HepG2 (cell line): ENCODE data around the gene SERAC1. TPM values are rescaled to one million over a fixed set of nuclear protein-coding genes. Genes with fewer than 3 reads are reported as not detected.
A peak's percentile ranks its signal among the peaks of the same experiment; 100 is the strongest.

ENCODE experiments used
- ATAC-seq: fragments of 200-7000 bp; cut with Tn5 transposase; 3 replicates; pipeline ENCODE4 v1.9.1; 2020; ENCODE audit warnings: mild to moderate bottlenecking, moderate library complexity
- BruUV-seq: library from RNA; stranded (reverse); fragments of 400-500 nt; replicated peaks from 2 replicates; lab custom pipeline; 2021; lab: Mats Ljungman, UMichigan
- CTCF ChIA-PET: fragments of 300-600 bp; formaldehyde crosslinking; extraction: SDS; loops from one replicate; lab custom pipeline; 2021; ENCODE audit warnings: low total read pairs, inconsistent platforms, low intra/inter-chr PET ratio; lab: Yijun Ruan, JAX
- POLR2A ChIA-PET: fragments of 350-600 bp; sonication (Branson Sonifier 250); formaldehyde crosslinking; loops from one replicate; lab custom pipeline; 2020; ENCODE audit warnings: antibody characterized with exemption, inconsistent platforms; lab: Yijun Ruan, JAX
- DNase-seq: peaks from one replicate; pipeline ENCODE4 v3.0.0-alpha.2; 2015; ENCODE audit warnings: low spot score
- FAIRE-seq: peaks from 3 replicates; lab custom pipeline; 2011; peaks lifted over from hg19 to GRCh38; lab: Jason Lieb, UNC
- H2AFZ ChIP-seq: one replicate; pipeline ENCODE4 v1.6.1; 2011; ENCODE audit warnings: low read length, inconsistent platforms
- H3K27ac ChIP-seq: fragments of 300-600 bp; 3 replicates; pipeline ENCODE4 v1.8.0; 2011; ENCODE audit warnings: mixed run types, mild to moderate bottlenecking, mixed read lengths, low read length, inconsistent platforms; ENCODE audit not compliant: insufficient read depth; ENCODE audit errors: extremely low read length
- H3K27me3 ChIP-seq, 2 experiments: fragments of 200-600 bp in 1 of 2; 2 replicates in 1 of 2; 3 replicates in 1 of 2; pipeline versions ENCODE4 v1.6.0 to v1.8.0; 2011; ENCODE audit warnings: low read length in 2 of 2, mild to moderate bottlenecking in 2 of 2, moderate library complexity in 2 of 2, inconsistent platforms in 1 of 2; ENCODE audit not compliant: insufficient read depth in 2 of 2, control insufficient read depth in 1 of 2
- H3K36me3 ChIP-seq, 2 experiments: fragments of 200-600 bp in 1 of 2; replicated peaks in 1 of 2; 2 replicates in 1 of 2; 3 replicates in 1 of 2; pipeline versions ENCODE4 v1.5.1 to v1.8.0; 2011; ENCODE audit warnings: low read length in 2 of 2, inconsistent platforms in 1 of 2; ENCODE audit not compliant: insufficient read depth in 2 of 2, control insufficient read depth in 1 of 2
- H3K4me1 ChIP-seq: 2 replicates; pipeline ENCODE4 v1.5.1; 2012; ENCODE audit warnings: low read length, inconsistent platforms; ENCODE audit not compliant: insufficient read depth
- H3K4me2 ChIP-seq: 2 replicates; pipeline ENCODE4 v1.6.0; 2011; ENCODE audit warnings: low read depth, low read length, inconsistent platforms
- H3K4me3 ChIP-seq, 3 experiments: fragments of 200-600 bp in 1 of 3; sonication (generic), shearing (Covaris generic) in 1 of 3; replicated peaks in 1 of 3; 2 replicates each; pipeline ENCODE4 v1.5.1; 2011 to 2016; ENCODE audit warnings: low read length in 3 of 3, inconsistent platforms in 2 of 3, low read depth in 2 of 3, mild to moderate bottlenecking in 2 of 3, control low read depth in 1 of 3, mixed read lengths in 1 of 3; ENCODE audit not compliant: insufficient read depth in 1 of 3
- H3K79me2 ChIP-seq: one replicate; pipeline ENCODE4 v1.6.1; 2011; ENCODE audit warnings: low read length, inconsistent platforms; ENCODE audit not compliant: insufficient read depth
- H3K9ac ChIP-seq: 2 replicates; pipeline ENCODE4 v1.6.0; 2011; ENCODE audit warnings: mild to moderate bottlenecking, low read depth, low read length, inconsistent platforms; ENCODE audit not compliant: insufficient read depth
- H3K9me3 ChIP-seq: 2 replicates; pipeline ENCODE4 v1.5.1; 2012; ENCODE audit warnings: mild to moderate bottlenecking, low read length
- H4K20me1 ChIP-seq: 2 replicates; pipeline ENCODE4 v1.6.0; 2011; ENCODE audit warnings: inconsistent platforms, mild to moderate bottlenecking, low read length, moderate library complexity; ENCODE audit not compliant: insufficient read depth
- CEBPB ChIP-seq: IDR thresholded peaks from 2 replicates; pipeline ENCODE4 v1.6.1; 2011; ENCODE audit warnings: low read depth, low read length, improper control_type of control experiment, borderline replicate concordance
- CEBPG ChIP-seq: IDR thresholded peaks from 2 replicates; pipeline ENCODE4 v1.6.1; 2016
- EP300 ChIP-seq, 3 experiments: sonication (generic) in 1 of 3; formaldehyde crosslinking in 1 of 3; IDR thresholded peaks; 2 replicates each; pipeline versions ENCODE4 v1.5.1 to v1.6.1; 2011 to 2020; ENCODE audit warnings: low read depth in 2 of 3, low read length in 2 of 3, borderline replicate concordance in 1 of 3, improper control_type of control experiment in 1 of 3, mild to moderate bottlenecking in 1 of 3, missing genetic modification reagents in 1 of 3, moderate library complexity in 1 of 3
- FOXP1 ChIP-seq, 2 experiments: fragments of 450-650 bp in 1 of 2; IDR thresholded peaks; 2 replicates each; pipeline ENCODE4 v1.6.1; 2017 to 2018; ENCODE audit warnings: antibody characterized with exemption in 1 of 2
- GATAD2A ChIP-seq: IDR thresholded peaks from 2 replicates; pipeline ENCODE4 v1.6.1; 2016
- KLF15 ChIP-seq: sonication (generic); formaldehyde crosslinking; IDR thresholded peaks from 2 replicates; pipeline ENCODE4 v1.8.1; 2023; ENCODE audit warnings: borderline replicate concordance, mild to moderate bottlenecking, inconsistent platforms, missing genetic modification reagents, mixed read lengths
- POLR2AphosphoS2 ChIP-seq: IDR thresholded peaks from 2 replicates; pipeline ENCODE4 v1.6.1; 2011; ENCODE audit warnings: low read depth, low read length, improper control_type of control experiment
- SNRNP70 ChIP-seq: fragments of 200-400 bp; formaldehyde crosslinking; IDR thresholded peaks from 2 replicates; pipeline ENCODE4 v1.6.1; 2017; ENCODE audit warnings: mild to moderate bottlenecking, low read depth, low read length, moderate library complexity
- SRSF1 ChIP-seq: fragments of 200-400 bp; formaldehyde crosslinking; optimal IDR thresholded peaks from 2 replicates; pipeline ENCODE3; 2017; ENCODE audit warnings: mild to moderate bottlenecking, low read depth, low read length, moderate library complexity
- ZFX ChIP-seq: sonication (generic); formaldehyde crosslinking; IDR thresholded peaks from 2 replicates; pipeline ENCODE4 v1.4.0; 2020; ENCODE audit warnings: mild to moderate bottlenecking, low read depth, missing genetic modification reagents, moderate library complexity
- ZMYM3 ChIP-seq: sonication (generic); formaldehyde crosslinking; IDR thresholded peaks from 2 replicates; pipeline ENCODE4 v1.5.1; 2020; ENCODE audit warnings: mild to moderate bottlenecking, missing genetic modification reagents
- ZNF12 ChIP-seq: sonication (generic); formaldehyde crosslinking; IDR thresholded peaks from 2 replicates; pipeline ENCODE4 v1.5.0; 2020; ENCODE audit warnings: missing genetic modification reagents
- ZNF460 ChIP-seq: sonication (generic); formaldehyde crosslinking; IDR thresholded peaks from 2 replicates; pipeline ENCODE4 v1.5.1; 2020; ENCODE audit warnings: missing genetic modification reagents, mild to moderate bottlenecking, borderline replicate concordance
- ZSCAN29 ChIP-seq: sonication (generic); formaldehyde crosslinking; conservative IDR thresholded peaks from 2 replicates; pipeline ENCODE4 v1.4.0; 2020; ENCODE audit warnings: mild to moderate bottlenecking, missing genetic modification reagents
- ZSCAN30 ChIP-seq: sonication (generic); formaldehyde crosslinking; IDR thresholded peaks from 2 replicates; pipeline ENCODE4 v1.5.0; 2020; ENCODE audit warnings: mild to moderate bottlenecking, missing genetic modification reagents
- WGBS: methylation state at CpG from one replicate; pipeline ENCODE4 v1.1.6; 2017; ENCODE audit warnings: low lambda C conversion rate; 5-methylcytosine and 5-hydroxymethylcytosine counted together
- in situ Hi-C: cut with HindIII; loops from 2 replicates; pipeline ENCODE4 v1.10.0; 2017; ENCODE audit warnings: low pct_unique_long_range_greater_than_20kb; ENCODE audit not compliant: extremely low pct_ligation_motif_present
- intact Hi-C: fragments of 100-400 bp; cut with micrococcal nuclease; formaldehyde crosslinking; loops from one replicate; pipeline ENCODE4 v1.10.0; 2022; ENCODE audit not compliant: unreplicated experiment
- polyA plus RNA-seq, 8 experiments: library from polyadenylated mRNA; depleted of rRNA in 3 of 8; stranded (reverse) in 7 of 8; unstranded in 1 of 8; fragments of >200 nt; fragmentation: Illumina TruSeq in 4 of 8; extraction: Trizol in 4 of 8; gene quantifications; 2 replicates each; pipeline versions ENCODE4 v1.2.1 to v1.2.3, GENCODE V29; 2011 to 2016; ENCODE audit warnings: low read depth in 4 of 8, missing spikeins in 1 of 8, mixed read lengths in 1 of 8; ENCODE audit not compliant: insufficient read depth in 1 of 8
- total RNA-seq, 5 experiments: library from RNA; depleted of rRNA; stranded (reverse); fragments of >200 nt; fragmentation: Illumina TruSeq; extraction: Trizol; gene quantifications; 2 replicates each; pipeline ENCODE4 v1.2.3, GENCODE V29; 2016; ENCODE audit warnings: low read depth in 1 of 5
- TF ChIP-seq, protein P1 (sequence below): sonication (generic); formaldehyde crosslinking; IDR thresholded peaks from 2 replicates; pipeline ENCODE4 v1.4.0; 2020; ENCODE audit warnings: missing genetic modification reagents, mild to moderate bottlenecking, borderline replicate concordance
- TF ChIP-seq, protein P2 (sequence below): sonication (generic); formaldehyde crosslinking; IDR thresholded peaks from 2 replicates; pipeline ENCODE4 v1.4.0; 2020; ENCODE audit warnings: missing genetic modification reagents

SERAC1 gene
- total and polyA plus RNA-seq, 2 of the 13 experiments (the other 11 are each of a cell fraction or from before 2014, with no cell fraction given): 4.5 to 8.1 TPM

DNA sequence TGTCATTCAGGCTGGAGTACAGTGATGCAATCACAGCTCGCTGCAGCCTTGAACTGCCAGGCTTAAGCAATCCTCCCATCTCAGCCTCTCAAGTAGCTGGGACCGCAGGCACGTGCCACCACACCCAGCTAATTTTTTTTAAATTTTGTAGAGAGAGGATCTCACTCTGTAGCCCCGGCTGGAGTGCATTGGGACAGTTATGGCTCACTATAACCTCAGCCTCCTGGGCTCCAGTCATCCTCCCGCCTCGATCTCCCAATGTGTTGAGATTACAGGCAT lies 86.5 kb downstream of the SERAC1 start:
- no peak for FAIRE-seq
- Histone ChIP-seq H3K4me1 (no peaks in the 10 kb centered on the region), H2AFZ (no peak overlapping the region), H3K79me2 (no peaks in the 10 kb centered on the region), H3K9me3 (no peaks in the 10 kb centered on the region), H3K27me3 (no peaks in the 10 kb centered on the region), H3K4me3 (no peak overlapping the region), H3K36me3 (peaks cover 68 to 90% of the 10 kb centered on the region in 2 experiments), H3K4me2 (no peak overlapping the region), H3K27ac (no peak overlapping the region), H4K20me1 (no peaks in the 10 kb centered on the region), H3K9ac (no peak overlapping the region)
- intact Hi-C loops: no loop called here
- no TSS peak for BruUV-seq
- in situ Hi-C loops: no loop called here
- no peak for ATAC-seq
- TF ChIP-seq, protein P1, sequence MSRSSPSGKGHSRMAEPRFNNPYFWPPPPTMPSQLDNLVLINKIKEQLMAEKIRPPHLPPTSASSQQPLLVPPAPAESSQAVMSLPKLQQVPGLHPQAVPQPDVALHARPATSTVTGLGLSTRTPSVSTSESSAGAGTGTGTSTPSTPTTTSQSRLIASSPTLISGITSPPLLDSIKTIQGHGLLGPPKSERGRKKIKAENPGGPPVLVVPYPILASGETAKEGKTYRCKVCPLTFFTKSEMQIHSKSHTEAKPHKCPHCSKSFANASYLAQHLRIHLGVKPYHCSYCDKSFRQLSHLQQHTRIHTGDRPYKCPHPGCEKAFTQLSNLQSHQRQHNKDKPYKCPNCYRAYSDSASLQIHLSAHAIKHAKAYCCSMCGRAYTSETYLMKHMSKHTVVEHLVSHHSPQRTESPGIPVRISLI (CRISPR knock-in tag): peak; percentile 82; the same call in 1 of the 2 replicates
- TF ChIP-seq GATAD2A (CRISPR knock-in tag) (0 out of 2 replicates have a peak, but pooled peaks have one; percentile 25), ZFX (CRISPR knock-in tag) (no peak), EP300 (IDR thresholded peaks at IDR 0.05; ENCODE audit: low read depth in 2 of 2, low read length in 2 of 2) (no peak), EP300 (CRISPR knock-in tag; IDR thresholded peaks at IDR 0.05; ENCODE audit: borderline replicate concordance) (no peak), KLF15 (CRISPR knock-in tag) (no peak), ZSCAN29 (CRISPR knock-in tag) (no peak), SRSF1 (no peak), POLR2AphosphoS2 (no peak), CEBPG (peak; percentile 82), ZSCAN30 (no peak), FOXP1 (IDR thresholded peaks at IDR 0.05) (no peak), FOXP1 (CRISPR knock-in tag; IDR thresholded peaks at IDR 0.05) (no peak), SNRNP70 (no peak), ZNF12 (CRISPR knock-in tag) (no peak), CEBPB (peak; percentile 84), ZNF460 (CRISPR knock-in tag) (peak; percentile 72; the same call in 1 of the 2 replicates), ZMYM3 (CRISPR knock-in tag) (no peak)
- TF ChIP-seq, protein P2, sequence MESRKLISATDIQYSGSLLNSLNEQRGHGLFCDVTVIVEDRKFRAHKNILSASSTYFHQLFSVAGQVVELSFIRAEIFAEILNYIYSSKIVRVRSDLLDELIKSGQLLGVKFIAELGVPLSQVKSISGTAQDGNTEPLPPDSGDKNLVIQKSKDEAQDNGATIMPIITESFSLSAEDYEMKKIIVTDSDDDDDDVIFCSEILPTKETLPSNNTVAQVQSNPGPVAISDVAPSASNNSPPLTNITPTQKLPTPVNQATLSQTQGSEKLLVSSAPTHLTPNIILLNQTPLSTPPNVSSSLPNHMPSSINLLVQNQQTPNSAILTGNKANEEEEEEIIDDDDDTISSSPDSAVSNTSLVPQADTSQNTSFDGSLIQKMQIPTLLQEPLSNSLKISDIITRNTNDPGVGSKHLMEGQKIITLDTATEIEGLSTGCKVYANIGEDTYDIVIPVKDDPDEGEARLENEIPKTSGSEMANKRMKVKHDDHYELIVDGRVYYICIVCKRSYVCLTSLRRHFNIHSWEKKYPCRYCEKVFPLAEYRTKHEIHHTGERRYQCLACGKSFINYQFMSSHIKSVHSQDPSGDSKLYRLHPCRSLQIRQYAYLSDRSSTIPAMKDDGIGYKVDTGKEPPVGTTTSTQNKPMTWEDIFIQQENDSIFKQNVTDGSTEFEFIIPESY (CRISPR knock-in tag): peak; percentile 61; the same call in 1 of the 2 replicates
- ChIA-PET CTCF (no interaction called here), POLR2A (interaction anchor here (0.5 kb wide), 1 partner anchor 79 kb away, joined by 3 read pairs; no protein-coding TSS in a partner anchor)
- DNase-seq: no peak
- WGBS: 92% methylated on average over 6 of the region's 6 CpGs
